H1 (cell line): ENCODE measurements around the gene RAB24. TPM values are rescaled to one million over a fixed set of nuclear protein-coding genes. Genes with fewer than 3 reads are reported as not detected.

Source experiments
- CTCF ChIA-PET: fragments of 300-600 bp; sonication (Branson Sonifier 250); formaldehyde crosslinking; loops from one replicate; lab custom pipeline; 2021; ENCODE audit not compliant: partially characterized antibody; lab: Charles Lee
- POLR2A ChIA-PET: fragments of 300-600 bp; sonication (Branson Sonifier 250); formaldehyde crosslinking; loops from one replicate; lab custom pipeline; 2021; ENCODE audit warnings: inconsistent platforms; ENCODE audit not compliant: partially characterized antibody; lab: Charles Lee
- DNase-seq, 2 experiments: peaks; one replicate each; pipeline versions ENCODE4 v3.0.0 to v3.0.0-alpha.2; 2010 to 2022; ENCODE audit warnings: low spot score in 2 of 2, low read depth in 1 of 2, mixed read lengths in 1 of 2
- FAIRE-seq: peaks from 2 replicates; lab custom pipeline; 2011; peaks lifted over from hg19 to GRCh38; lab: Jason Lieb, UNC
- H2AFZ ChIP-seq: 2 replicates; pipeline ENCODE4 v1.8.1; 2012; ENCODE audit warnings: low read length, inconsistent platforms
- H2AK5ac ChIP-seq: 2 replicates; pipeline ENCODE4 v1.6.1; 2013; ENCODE audit warnings: low read depth, low read length
- H2BK120ac ChIP-seq: replicated peaks from 2 replicates; pipeline ENCODE3; 2013; ENCODE audit warnings: low read depth, low read length, inconsistent platforms
- H2BK12ac ChIP-seq: 2 replicates; pipeline ENCODE4 v1.6.1; 2013; ENCODE audit warnings: low read depth, low read length
- H2BK15ac ChIP-seq: 2 replicates; pipeline ENCODE4 v1.6.1; 2013; ENCODE audit warnings: low read length
- H2BK20ac ChIP-seq: 2 replicates; pipeline ENCODE4 v1.6.1; 2013; ENCODE audit warnings: low read length
- H2BK5ac ChIP-seq: 2 replicates; pipeline ENCODE4 v1.6.1; 2013; ENCODE audit warnings: low read depth, low read length
- H3K14ac ChIP-seq: 2 replicates; pipeline ENCODE4 v1.6.1; 2013; ENCODE audit warnings: inconsistent platforms; ENCODE audit not compliant: insufficient read length
- H3K18ac ChIP-seq: 2 replicates; pipeline ENCODE4 v1.6.1; 2013; ENCODE audit warnings: low read length; ENCODE audit errors: extremely low read depth
- H3K23ac ChIP-seq: 2 replicates; pipeline ENCODE4 v1.6.1; 2013; ENCODE audit warnings: inconsistent platforms; ENCODE audit not compliant: insufficient read length
- H3K23me2 ChIP-seq: 2 replicates; pipeline ENCODE4 v1.6.1; 2013; ENCODE audit warnings: low read depth, low read length
- H3K27ac ChIP-seq: 2 replicates; pipeline ENCODE4 v1.6.1; 2011; ENCODE audit warnings: low read depth, low read length, inconsistent platforms
- H3K27me3 ChIP-seq, 4 experiments: replicated peaks in 1 of 4; 1 replicate in 1 of 4; 2 replicates in 3 of 4; pipeline versions ENCODE4 v1.6.1 to v1.8.1; 2011 to 2013; ENCODE audit warnings: low read length in 3 of 4, mild to moderate bottlenecking in 3 of 4, inconsistent platforms in 2 of 4, mixed read lengths in 2 of 4, moderate library complexity in 1 of 4; ENCODE audit not compliant: control insufficient read depth in 3 of 4, insufficient read depth in 3 of 4; ENCODE audit errors: extremely low read depth in 1 of 4
- H3K36me3 ChIP-seq, 4 experiments: 2 replicates each; pipeline versions ENCODE4 v1.6.1 to v1.8.1; 2011 to 2013; ENCODE audit warnings: mild to moderate bottlenecking in 4 of 4, low read length in 3 of 4, moderate library complexity in 2 of 4, control low read depth in 1 of 4, inconsistent platforms in 1 of 4; ENCODE audit not compliant: insufficient read depth in 4 of 4, control insufficient read depth in 2 of 4
- H3K4ac ChIP-seq: replicated peaks from 2 replicates; pipeline ENCODE3; 2013; ENCODE audit warnings: low read length, low read depth, mixed read lengths, inconsistent platforms; ENCODE audit not compliant: insufficient read length
- H3K4me1 ChIP-seq, 4 experiments: replicated peaks in 1 of 4; 1 replicate in 1 of 4; 2 replicates in 3 of 4; pipeline versions ENCODE4 v1.6.1 to v1.8.1; 2011 to 2013; ENCODE audit warnings: low read length in 3 of 4, inconsistent platforms in 2 of 4, mixed read lengths in 1 of 4; ENCODE audit not compliant: insufficient read depth in 4 of 4, control insufficient read depth in 3 of 4
- H3K4me2 ChIP-seq, 2 experiments: 2 replicates each; pipeline versions ENCODE4 v1.6.1 to v1.8.1; 2011 to 2013; ENCODE audit warnings: low read depth in 2 of 2, low read length in 2 of 2, control low read depth in 1 of 2, inconsistent platforms in 1 of 2, mild to moderate bottlenecking in 1 of 2; ENCODE audit not compliant: insufficient read depth in 1 of 2
- H3K4me3 ChIP-seq, 4 experiments: fragments of 200-600, 300-600 bp in 1 of 4; sonication (generic), shearing (Covaris generic), sonication (Bioruptor Twin) in 1 of 4; 2 replicates each; pipeline versions ENCODE4 v1.5.1 to v1.8.1; 2011 to 2016; ENCODE audit warnings: low read length in 4 of 4, low read depth in 3 of 4, control low read depth in 2 of 4, inconsistent platforms in 2 of 4, mild to moderate bottlenecking in 2 of 4, mixed read lengths in 1 of 4, moderate library complexity in 1 of 4; ENCODE audit not compliant: insufficient read depth in 2 of 4; ENCODE audit errors: extremely low read depth in 1 of 4
- H3K56ac ChIP-seq: replicated peaks from 2 replicates; pipeline ENCODE3; 2013; ENCODE audit warnings: low read depth, mild to moderate bottlenecking, mixed read lengths, low read length, inconsistent platforms; ENCODE audit not compliant: insufficient read length
- H3K79me1 ChIP-seq: 2 replicates; pipeline ENCODE4 v1.6.1; 2013; ENCODE audit warnings: low read depth, low read length, control low read depth
- H3K79me2 ChIP-seq, 2 experiments: 2 replicates each; pipeline versions ENCODE4 v1.6.1 to v1.8.1; 2012 to 2013; ENCODE audit warnings: low read length in 2 of 2, mild to moderate bottlenecking in 2 of 2, inconsistent platforms in 1 of 2; ENCODE audit not compliant: insufficient read depth in 2 of 2, control insufficient read depth in 1 of 2
- H3K9ac ChIP-seq, 4 experiments: replicated peaks in 1 of 4; 1 replicate in 1 of 4; 2 replicates in 3 of 4; pipeline versions ENCODE4 v1.6.1 to v1.8.1; 2011 to 2013; ENCODE audit warnings: low read depth in 3 of 4, low read length in 3 of 4, control low read depth in 2 of 4, mild to moderate bottlenecking in 2 of 4, moderate library complexity in 2 of 4, inconsistent platforms in 1 of 4; ENCODE audit errors: extremely low read depth in 1 of 4
- H3K9me3 ChIP-seq, 2 experiments: 2 replicates each; pipeline versions ENCODE4 v1.6.1 to v1.8.1; 2012 to 2013; ENCODE audit warnings: mild to moderate bottlenecking in 2 of 2, moderate library complexity in 2 of 2, control low read depth in 1 of 2, inconsistent platforms in 1 of 2, low read depth in 1 of 2, low read length in 1 of 2, mixed read lengths in 1 of 2; ENCODE audit not compliant: insufficient read depth in 2 of 2
- H4K20me1 ChIP-seq, 2 experiments: replicated peaks in 1 of 2; 2 replicates each; pipeline versions ENCODE3 to v1.8.1; 2011 to 2013; ENCODE audit warnings: inconsistent platforms in 2 of 2, low read length in 2 of 2, mild to moderate bottlenecking in 1 of 2; ENCODE audit not compliant: insufficient read depth in 2 of 2, control insufficient read depth in 1 of 2
- H4K5ac ChIP-seq: 2 replicates; pipeline ENCODE4 v1.6.1; 2013; ENCODE audit warnings: low read length, low read depth, mixed read lengths, inconsistent platforms; ENCODE audit not compliant: insufficient read length
- H4K8ac ChIP-seq: 2 replicates; pipeline ENCODE4 v1.8.0; 2013; ENCODE audit warnings: mild to moderate bottlenecking, moderate library complexity, low read length, inconsistent platforms; ENCODE audit not compliant: insufficient read depth; ENCODE audit errors: extremely low read depth
- H4K91ac ChIP-seq: replicated peaks from 2 replicates; pipeline ENCODE3; 2013; ENCODE audit warnings: low read length, mixed read lengths, inconsistent platforms; ENCODE audit not compliant: insufficient read length
- BCL11A ChIP-seq, 2 experiments: IDR thresholded peaks; one replicate each; pipeline ENCODE4 v1.6.1; 2011; ENCODE audit warnings: low read depth in 2 of 2, low read length in 2 of 2, mild to moderate bottlenecking in 2 of 2
- CTBP2 ChIP-seq: IDR thresholded peaks from 2 replicates; pipeline ENCODE4 v1.7.0; 2011; ENCODE audit warnings: borderline replicate concordance, mild to moderate bottlenecking, moderate library complexity, mixed read lengths, low read length; ENCODE audit not compliant: insufficient read depth, insufficient read length
- KDM1A ChIP-seq: fragments of 200-600, 300-600 bp; sonication (generic); IDR thresholded peaks from 2 replicates; pipeline ENCODE4 v1.7.1; 2016; ENCODE audit warnings: mild to moderate bottlenecking, low read length, borderline replicate concordance
- KDM4A ChIP-seq: IDR thresholded peaks from one replicate; pipeline ENCODE4 v1.7.1; 2012; ENCODE audit warnings: low read depth, mild to moderate bottlenecking, moderate library complexity, low read length, inconsistent platforms; ENCODE audit not compliant: severe bottlenecking
- NANOG ChIP-seq: IDR thresholded peaks from 2 replicates; pipeline ENCODE4 v1.6.1; 2011; ENCODE audit warnings: low read length, low read depth, mild to moderate bottlenecking, inconsistent platforms; ENCODE audit not compliant: insufficient read depth, poor library complexity, severe bottlenecking
- RBBP5 ChIP-seq: IDR thresholded peaks from 2 replicates; pipeline ENCODE4 v1.7.1; 2012; ENCODE audit warnings: low read depth, mild to moderate bottlenecking, inconsistent platforms, low read length, moderate library complexity, borderline replicate concordance
- YY1 ChIP-seq: IDR thresholded peaks from 2 replicates; pipeline ENCODE4 v1.6.1; 2011; ENCODE audit warnings: low read depth, mild to moderate bottlenecking, low read length
- WGBS, 2 experiments: shearing (Covaris generic) in 1 of 2; methylation state at CpG; one replicate each; pipeline versions ENCODE4 v1.1.6 to v1.1.7; 2013 to 2015; ENCODE audit warnings: low lambda C conversion rate in 2 of 2, mixed read lengths in 2 of 2, inconsistent platforms in 1 of 2, low coverage in 1 of 2, missing lambda C conversion rate in 1 of 2; ENCODE audit not compliant: insufficient replicate concordance in 2 of 2, insufficient coverage in 1 of 2, insufficient read length in 1 of 2; ENCODE audit errors: extremely low coverage in 1 of 2, missing lambda C conversion rate in 1 of 2; 5-methylcytosine and 5-hydroxymethylcytosine counted together
- long read RNA-seq, 2 experiments: library from RNA in 1 of 2; library from capped mRNA in 1 of 2; stranded (forward); transcript quantifications; one replicate each; pipeline ENCODE4 v2.0.0, GENCODE V29; 2021; ENCODE audit warnings: inconsistent platforms in 1 of 2
- polyA minus RNA-seq, 3 experiments: library from RNA; depleted of rRNA, polyadenylated mRNA; stranded (reverse); fragments of >200 nt; gene quantifications; 1 replicate in 2 of 3; 2 replicates in 1 of 3; pipeline ENCODE4 v1.2.3, GENCODE V29; 2011
- polyA plus RNA-seq, 7 experiments: library from polyadenylated mRNA; depleted of rRNA in 3 of 7; stranded (reverse) in 5 of 7; unstranded in 2 of 7; fragments of >200 nt in 5 of 7; fragments of 200-250 nt in 2 of 7; gene quantifications; 1 replicate in 5 of 7; 2 replicates in 1 of 7; 4 replicates in 1 of 7; pipeline versions ENCODE4 v1.2.1 to v1.2.3, GENCODE V29; 2011 to 2013; ENCODE audit warnings: missing spikeins in 2 of 7, mixed read lengths in 2 of 7
- total RNA-seq: library from RNA; stranded (reverse); fragmentation: NEBNext Ultra II Directional; extraction: Animal tissue kit (Norgen Biotek cat#: 25700); gene quantifications from 2 replicates; pipeline ENCODE4 v1.2.1, GENCODE V29; 2021

The RAB24 gene
- total RNA-seq = 18.8 and 20.5 TPM in 2 replicates
- polyA plus RNA-seq (2011; rRNA removed) = 33.8 and 40.4 TPM in 2 replicates
- 52.6 TPM for polyA plus RNA-seq (2011; cell fraction: cytosol; rRNA removed)
- polyA plus RNA-seq (2011; cell fraction: nucleus; rRNA removed) = 81.7 TPM
- polyA plus RNA-seq (2012, experiment 1 of 2) = 19.8 to 29.6 TPM (median 28.3 TPM) in 4 replicates
- 14.1 TPM for polyA plus RNA-seq (2012, experiment 2 of 2)
- polyA plus RNA-seq (2013, experiment 1 of 2) = 18.6 TPM
- polyA plus RNA-seq (2013, experiment 2 of 2) = 17.5 TPM
- 12.4 and 12.6 TPM in 2 replicates for polyA minus RNA-seq (2011; rRNA and poly(A)+ RNA removed)
- 11.3 TPM for polyA minus RNA-seq (2011; cell fraction: cytosol; rRNA and poly(A)+ RNA removed)
- 20.1 TPM for polyA minus RNA-seq (2011; cell fraction: nucleus; rRNA and poly(A)+ RNA removed)
- long read RNA-seq, experiment 1, partial matches to known transcripts = 1 of 4 reads
- long read RNA-seq, experiment 1, other reads (novel, unspliced or antisense) = 1 of 4 reads
- long read RNA-seq, experiment 2, partial matches to known transcripts = 0 of 2 reads
- long read RNA-seq, experiment 2, other reads (novel, unspliced or antisense) = 1 of 2 reads

- 0 out of 2 replicates have a peak within 1 kb of the TSS, but pooled peaks have one; percentile 0 for H2AK5ac ChIP-seq
- H2AFZ ChIP-seq = peak within 1 kb of the TSS; percentile 21; the same call in 1 of the 2 replicates
- peak within 1 kb of the TSS; percentile 63; the same call in 1 of the 2 replicates for H2BK5ac ChIP-seq
- H4K20me1 ChIP-seq = peaks cover 9 to 17% of the 10 kb centered on the region in 2 experiments
- peak within 1 kb of the TSS; percentile 67 to 96 for H3K4me2 ChIP-seq
- no peak within 1 kb of the TSS for H3K23ac ChIP-seq
- H2BK20ac ChIP-seq = no peak within 1 kb of the TSS
- peaks cover 10 to 19% of the 10 kb centered on the region in 2 experiments for H3K79me2 ChIP-seq
- 1% methylated on average over 60 of the region's 100 CpGs; no CpG with 5 or more reads in 1 of the 2 experiments for WGBS, 2 experiments
- H3K4ac ChIP-seq = peak within 1 kb of the TSS; percentile 19
- H3K27me3 ChIP-seq = no peaks in the 10 kb centered on the region
- peak within 1 kb of the TSS; percentile 91 to 99 (median 94) for H3K4me3 ChIP-seq
- peaks cover 9% of the 10 kb centered on the region for H3K79me1 ChIP-seq
- H4K5ac ChIP-seq = peak within 1 kb of the TSS; percentile 70
- no peak within 1 kb of the TSS for H2BK120ac ChIP-seq
- peak within 1 kb of the TSS; percentile 69 for H3K27ac ChIP-seq
- CTCF ChIA-PET = interaction anchor here (1.2 to 1.4 kb wide), 3 partner anchors 15 to 190 kb away, joined by 3 to 4 read pairs (median 4); no protein-coding TSS in a partner anchor
- H3K56ac ChIP-seq = peak within 1 kb of the TSS; percentile 67
- peaks cover 0 to 20% (median 5%) of the 10 kb centered on the region in 4 experiments; a peak in 5 of 7 replicates for H3K4me1 ChIP-seq
- DNase-seq = peak in 1 of 2 experiments; percentile 97
- peak within 1 kb of the TSS; percentile 72 for H4K8ac ChIP-seq
- H2BK15ac ChIP-seq = no peak within 1 kb of the TSS; the same call in 1 of the 2 replicates
- peak within 1 kb of the TSS; percentile 57 for H4K91ac ChIP-seq
- H2BK12ac ChIP-seq = peak within 1 kb of the TSS; percentile 60; the same call in 1 of the 2 replicates
- H3K9me3 ChIP-seq = no peaks in the 10 kb centered on the region
- peaks cover 3 to 27% (median 13%) of the 10 kb centered on the region in 4 experiments; a peak in 6 of 8 replicates for H3K36me3 ChIP-seq
- peak within 1 kb of the TSS; percentile 81 to 95 (median 86) for H3K9ac ChIP-seq
- H3K23me2 ChIP-seq = peaks cover 13% of the 10 kb centered on the region; the same call in 1 of the 2 replicates
- no peak for FAIRE-seq
- POLR2A ChIA-PET = interaction anchor here (0.8 to 12.1 kb wide), 6 partner anchors 9 to 168 kb away, joined by 3 to 111 read pairs (median 6); partner anchors contain the start of genes MXD3 and NSD1
- no peak within 1 kb of the TSS for H3K14ac ChIP-seq
- H3K18ac ChIP-seq = peak within 1 kb of the TSS; percentile 96
- no peak for TF ChIP-seq KDM1A
- peak; percentile 72 for TF ChIP-seq KDM4A
- peak; percentile 83; the same call in 1 of the 2 replicates for TF ChIP-seq YY1
- no peak for TF ChIP-seq BCL11A (IDR thresholded peaks at IDR 0.05; ENCODE audit: low read depth in 2 of 2, low read length in 2 of 2)
- TF ChIP-seq RBBP5 = no peak
- TF ChIP-seq NANOG = peak; percentile 7
- TF ChIP-seq CTBP2 = no peak
These were observed at the start of gene RAB24, which contains the start of gene PRELID1 for GRCh38 chr5:177303121-177303924. Gene RAB24 (minus strand): TSS chr5:177303719. CDS start chr5:177303288, 431 bp downstream. Gene PRELID1 (plus strand): TSS chr5:177303799. CDS start chr5:177303986, 187 bp downstream.
